Activated CD4-positive, alpha-beta T cell treated with anti-CD3 and anti-CD28 coated beads for 36 hours (primary cell): ENCODE data around the gene NOL4L. TPM values are rescaled to one million over a fixed set of nuclear protein-coding genes. Genes with fewer than 3 reads are reported as not detected.

Experiments used
- ATAC-seq: fragments of 200-7000 bp; cut with Tn5 transposase; one replicate; pipeline ENCODE4 v1.10.0; 2021; ENCODE audit warnings: mild to moderate bottlenecking, moderate library complexity
- CTCF ChIA-PET: fragments of 350-600 bp; sonication (Branson Sonifier 250); formaldehyde crosslinking; loops from one replicate; lab custom pipeline; 2021; ENCODE audit warnings: antibody characterized with exemption; lab: Charles Lee
- POLR2A ChIA-PET: fragments of 350-600 bp; sonication (Branson Sonifier 250); formaldehyde crosslinking; loops from one replicate; lab custom pipeline; 2021; ENCODE audit warnings: antibody characterized with exemption, inconsistent platforms; lab: Charles Lee
- DNase-seq: peaks from one replicate; pipeline ENCODE4 v3.0.0-alpha.2; 2020
- H3K27ac Mint-ChIP-seq: one replicate; pipeline ENCODE4 v1.8.0; 2021; ENCODE audit warnings: mixed read lengths
- H3K27me3 Mint-ChIP-seq: one replicate; pipeline ENCODE4 v1.8.0; 2021; ENCODE audit warnings: mixed read lengths
- H3K36me3 Mint-ChIP-seq: one replicate; pipeline ENCODE4 v1.8.0; 2021; ENCODE audit warnings: low read depth, mixed read lengths
- H3K4me1 Mint-ChIP-seq: one replicate; pipeline ENCODE4 v1.8.0; 2021; ENCODE audit warnings: mixed read lengths
- H3K4me3 Mint-ChIP-seq: one replicate; pipeline ENCODE4 v1.8.0; 2021; ENCODE audit warnings: mild to moderate bottlenecking, moderate library complexity, mixed read lengths
- H3K9me3 Mint-ChIP-seq: one replicate; pipeline ENCODE4 v1.8.0; 2021; ENCODE audit warnings: low read depth, mixed read lengths
- intact Hi-C, 2 experiments: fragments of 100-400 bp; cut with DNase I in 1 of 2; cut with micrococcal nuclease in 1 of 2; formaldehyde crosslinking; loops; one replicate each; pipeline versions ENCODE4 v1.14.2 to v1.15.1; 2022 to 2024; cut with DNase I, micrococcal nuclease
- total RNA-seq, 2 experiments: library from RNA; stranded (reverse); gene quantifications; one replicate each; pipeline ENCODE4 v1.2.3, GENCODE V29; 2021

The NOL4L gene
- total RNA-seq, result 10 to 100 TPM; 17.3 to 22.0 TPM

- Mint-ChIP-seq H3K9me3 (no peaks in the 10 kb centered on the region), H3K27me3 (peaks cover 5% of the 10 kb centered on the region), H3K36me3 (no peaks in the 10 kb centered on the region), H3K4me3 (peak within 1 kb of the TSS; percentile 76), H3K4me1 (peaks cover 36% of the 10 kb centered on the region), H3K27ac (peak within 1 kb of the TSS; percentile 58)
- ChIA-PET CTCF (interaction anchor here (0.6 to 1.1 kb wide), 4 partner anchors 51 to 61 kb away, joined by 3 to 5 read pairs (median 3); no protein-coding TSS in a partner anchor), POLR2A (no interaction called here)
- ATAC-seq (peak; percentile 20), DNase-seq (peak; percentile 66)
- intact Hi-C loops, result no loop called here
Measured at GRCh38 chr20:32585011-32585585, at the start of gene NOL4L. Gene NOL4L, minus strand, starts transcription at chr20:32585333. Its CDS starts 443 bp downstream, at chr20:32584890.

DNA sequence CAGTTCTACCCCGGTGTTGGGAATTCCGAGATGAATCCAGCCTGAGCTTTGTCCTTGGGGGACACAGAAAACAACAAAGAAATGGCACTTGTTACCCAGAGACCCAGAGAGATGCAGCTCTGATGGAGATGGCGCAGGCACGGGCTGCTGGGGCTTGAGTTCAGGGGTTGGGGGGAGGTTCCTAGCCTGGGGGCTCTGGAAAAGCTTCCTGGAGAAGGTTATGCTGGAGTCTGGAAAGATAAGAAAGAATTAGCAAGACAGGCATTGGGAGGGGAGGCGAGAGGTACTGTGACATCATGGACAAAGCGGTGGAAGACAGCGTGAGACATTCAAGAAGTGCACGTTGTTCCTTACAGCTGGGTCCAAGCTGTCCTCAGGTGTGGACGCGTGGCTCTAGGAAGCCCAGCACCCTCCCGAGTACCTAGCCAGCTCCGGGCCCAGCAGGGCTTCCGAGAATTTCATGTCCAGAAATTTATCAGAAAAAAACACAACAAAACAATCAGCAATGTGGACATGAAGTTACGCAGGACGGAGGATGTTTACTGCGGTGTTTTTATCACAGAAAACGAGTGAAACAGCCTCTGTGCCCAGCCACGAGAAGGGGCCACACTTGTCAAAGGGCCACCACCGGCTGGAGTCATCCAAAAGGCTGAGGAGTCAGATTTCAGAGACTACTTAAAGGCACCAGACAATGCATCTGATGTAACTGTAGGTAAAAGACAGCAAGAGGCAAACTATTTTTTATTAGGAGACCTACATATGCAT lies 49.1 kb upstream of the NOL4L start:
- Mint-ChIP-seq H3K4me3 (no peak overlapping the region), H3K36me3 (no peaks in the 10 kb centered on the region), H3K27me3 (no peaks in the 10 kb centered on the region), H3K4me1 (no peaks in the 10 kb centered on the region), H3K27ac (no peak overlapping the region), H3K9me3 (no peaks in the 10 kb centered on the region)
- ChIA-PET CTCF (interaction anchor here (1.1 kb wide), 1 partner anchor 202 kb away, joined by 3 read pairs; no protein-coding TSS in a partner anchor), POLR2A (no interaction called here)
- no peak for DNase-seq
- intact Hi-C loops, result no loop called here
- ATAC-seq, result no peak

DNA sequence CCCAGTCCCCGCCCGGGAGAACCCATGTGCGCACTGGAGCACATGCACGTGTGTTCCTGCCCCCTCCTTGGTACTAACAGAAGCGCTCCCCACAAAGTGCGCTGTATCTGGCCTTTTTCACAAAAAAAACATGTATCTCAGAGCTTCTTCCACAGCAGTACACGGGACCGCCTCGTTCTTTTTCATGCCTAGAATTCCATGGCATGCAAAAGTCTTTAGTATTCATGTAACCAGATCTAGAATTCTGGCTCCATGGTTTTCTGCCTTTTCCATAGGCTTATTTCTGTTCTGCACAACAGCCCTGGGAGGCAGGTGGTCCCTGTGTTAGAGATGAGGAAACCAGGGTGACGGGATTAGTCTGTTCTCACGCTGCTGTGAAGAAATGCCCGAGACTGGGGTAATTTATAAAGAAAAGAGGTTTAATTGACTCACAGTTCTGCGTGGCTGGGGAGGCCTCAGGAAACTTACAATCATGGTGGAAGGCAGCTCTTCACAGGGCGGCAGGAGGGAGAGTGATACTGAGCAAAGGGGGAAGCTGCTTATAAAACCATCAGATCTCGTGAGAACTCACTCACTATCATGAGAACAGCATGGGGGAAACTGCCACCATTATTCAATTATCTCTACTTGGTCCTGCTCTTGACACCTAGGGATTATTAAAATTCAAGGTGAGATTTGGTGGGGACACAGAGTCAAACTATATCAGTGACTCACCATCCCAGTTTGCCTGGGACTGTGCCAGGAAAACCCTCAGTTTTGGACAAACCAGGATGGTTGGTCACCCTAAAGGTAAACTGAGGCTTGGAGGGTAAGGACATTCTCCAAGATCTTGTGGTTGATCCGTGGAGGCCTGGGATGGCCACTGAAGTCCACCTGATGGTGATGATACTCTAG lies 47.6 kb upstream of the NOL4L start:
- no peak for ATAC-seq

DNA sequence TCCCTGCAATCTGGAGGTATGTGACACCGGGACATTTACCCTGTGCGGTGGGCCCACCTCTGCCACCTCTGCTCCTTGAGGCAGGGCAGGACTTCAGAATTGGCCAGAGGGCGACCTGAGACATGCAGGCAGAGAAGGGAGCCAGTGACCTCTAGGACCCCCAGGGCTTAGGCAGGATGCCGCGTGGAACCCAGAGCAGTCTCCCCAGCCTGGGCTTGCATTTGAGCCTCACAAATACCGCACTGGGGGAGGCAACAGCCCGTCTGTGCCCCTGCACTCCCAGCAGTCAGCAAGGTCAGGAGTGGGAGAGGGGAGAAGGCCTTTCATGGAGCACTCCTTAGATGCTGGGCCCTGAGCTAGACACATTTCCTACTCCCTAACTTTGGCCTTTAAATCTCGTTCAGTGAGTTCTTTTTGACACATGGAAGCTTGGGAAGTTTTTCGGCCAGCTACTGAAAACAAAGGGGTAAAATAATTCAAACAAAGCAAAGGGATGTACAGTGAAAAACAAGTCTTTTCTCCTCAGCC lies 46.9 kb upstream of the NOL4L start:
- peaks cover 8% of the 10 kb centered on the region for H3K4me1 Mint-ChIP-seq
- H3K27me3 Mint-ChIP-seq, result no peaks in the 10 kb centered on the region
- DNase-seq, result no peak
- ChIA-PET CTCF (interaction anchor here (0.8 to 1.8 kb wide), 4 partner anchors 21 to 146 kb away, joined by 3 to 5 read pairs (median 4); no protein-coding TSS in a partner anchor), POLR2A (no interaction called here)
- intact Hi-C loops, result no loop called here
- no peaks in the 10 kb centered on the region for H3K36me3 Mint-ChIP-seq
- ATAC-seq, result no peak
- no peak overlapping the region for H3K27ac Mint-ChIP-seq
- no peak overlapping the region for H3K4me3 Mint-ChIP-seq
- no peaks in the 10 kb centered on the region for H3K9me3 Mint-ChIP-seq

More for the DNA sequence above, 47.6 kb upstream of the NOL4L start:
- no peak for DNase-seq
- ChIA-PET CTCF (interaction anchor here (0.8 to 1.1 kb wide), 3 partner anchors 131 to 201 kb away, joined by 3 read pairs; no protein-coding TSS in a partner anchor), POLR2A (no interaction called here)
- H3K4me1 Mint-ChIP-seq, result peaks cover 4% of the 10 kb centered on the region
- no peak overlapping the region for H3K4me3 Mint-ChIP-seq
- H3K36me3 Mint-ChIP-seq, result no peaks in the 10 kb centered on the region
- no peaks in the 10 kb centered on the region for H3K27me3 Mint-ChIP-seq
- intact Hi-C loops, result no loop called here
- H3K27ac Mint-ChIP-seq, result no peak overlapping the region
- H3K9me3 Mint-ChIP-seq, result no peaks in the 10 kb centered on the region

- Mint-ChIP-seq H3K4me1 (peaks cover 8% of the 10 kb centered on the region), H3K9me3 (no peaks in the 10 kb centered on the region), H3K36me3 (no peaks in the 10 kb centered on the region), H3K27me3 (peaks cover 3% of the 10 kb centered on the region), H3K4me3 (no peak overlapping the region), H3K27ac (no peak overlapping the region)
- DNase-seq (no peak), ATAC-seq (no peak)
- intact Hi-C loops, result no loop called here
- ChIA-PET POLR2A (interaction anchor here (0.8 kb wide), 1 partner anchor 243 kb away, joined by 3 read pairs; no protein-coding TSS in a partner anchor), CTCF (interaction anchor here (1.1 kb wide), 1 partner anchor 13 kb away, joined by 4 read pairs; no protein-coding TSS in a partner anchor)
Measured at GRCh38 chr20:32629813-32630212, 44.7 kb upstream of the NOL4L start.

- ChIA-PET CTCF (no interaction called here), POLR2A (no interaction called here)
- Mint-ChIP-seq H3K4me1 (peaks cover 8% of the 10 kb centered on the region), H3K27me3 (peaks cover 3% of the 10 kb centered on the region), H3K36me3 (no peaks in the 10 kb centered on the region), H3K9me3 (no peaks in the 10 kb centered on the region), H3K4me3 (no peak overlapping the region), H3K27ac (no peak overlapping the region)
- intact Hi-C loops, result no loop called here
- ATAC-seq (no peak), DNase-seq (no peak)
Measured at GRCh38 chr20:32628960-32629530, 43.9 kb upstream of the NOL4L start.

- CTCF ChIA-PET, result interaction anchor here (0.6 to 1.8 kb wide), 4 partner anchors 46 to 138 kb away, joined by 3 to 6 read pairs (median 4); partner anchors contain the start of gene C20orf203
- Mint-ChIP-seq H3K4me3 (no peak overlapping the region), H3K27ac (no peak overlapping the region), H3K27me3 (peaks cover 3% of the 10 kb centered on the region), H3K36me3 (no peaks in the 10 kb centered on the region), H3K4me1 (peaks cover 8% of the 10 kb centered on the region), H3K9me3 (no peaks in the 10 kb centered on the region)
- ATAC-seq (peak; percentile 22), DNase-seq (no peak)
- intact Hi-C loops, result no loop called here
- POLR2A ChIA-PET, result interaction anchor here (0.7 kb wide), 1 partner anchor 97 kb away, joined by 3 read pairs; no protein-coding TSS in a partner anchor
Measured at GRCh38 chr20:32626859-32627636, 41.9 kb upstream of the NOL4L start.

GRCh38 chr20:32626407-32626806 lies 41.3 kb upstream of the NOL4L start:
- H3K4me3 Mint-ChIP-seq, result no peak overlapping the region
- ChIA-PET CTCF (interaction anchor here (1.8 kb wide), 1 partner anchor 102 kb away, joined by 6 read pairs; no protein-coding TSS in a partner anchor), POLR2A (no interaction called here)
- peaks cover 3% of the 10 kb centered on the region for H3K27me3 Mint-ChIP-seq
- ATAC-seq (no peak), DNase-seq (no peak)
- no peak overlapping the region for H3K27ac Mint-ChIP-seq
- no peaks in the 10 kb centered on the region for H3K9me3 Mint-ChIP-seq
- intact Hi-C loops, result no loop called here
- peaks cover 8% of the 10 kb centered on the region for H3K4me1 Mint-ChIP-seq
- no peaks in the 10 kb centered on the region for H3K36me3 Mint-ChIP-seq

GRCh38 chr20:32625996-32626395 lies 40.9 kb upstream of the NOL4L start:
- intact Hi-C loops, result no loop called here

More at GRCh38 chr20:32625996-32626395, 40.9 kb upstream of the NOL4L start:
- H3K27me3 Mint-ChIP-seq, result peaks cover 3% of the 10 kb centered on the region
- H3K4me3 Mint-ChIP-seq, result no peak overlapping the region
- no peak for DNase-seq
- POLR2A ChIA-PET, result no interaction called here
- no peak overlapping the region for H3K27ac Mint-ChIP-seq
- peaks cover 8% of the 10 kb centered on the region for H3K4me1 Mint-ChIP-seq
- H3K36me3 Mint-ChIP-seq, result no peaks in the 10 kb centered on the region
- H3K9me3 Mint-ChIP-seq, result no peaks in the 10 kb centered on the region
- CTCF ChIA-PET, result interaction anchor here (1.8 kb wide), 1 partner anchor 102 kb away, joined by 6 read pairs; no protein-coding TSS in a partner anchor
- no peak for ATAC-seq
